ENCODE data around the gene RBM33. TPM values are rescaled to one million over a fixed set of nuclear protein-coding genes. Genes with fewer than 3 reads are reported as not detected.

The RBM33 gene
- total RNA-seq, 1 experiment from 2014 or later = 73.6 TPM

- POLR2A ChIA-PET (ENCODE audit: low non-redundant PET) = no interaction called here
- TF ChIP-seq CTCF (conservative IDR thresholded peaks at IDR 0.05; ENCODE audit: low read depth, low read length) = no peak
- no peak for TF ChIP-seq EZH2 (IDR thresholded peaks at IDR 0.05; ENCODE audit: borderline replicate concordance, low read depth, low read length, poor library complexity, severe bottlenecking)
- H3K27me3 ChIP-seq (replicated peaks; ENCODE audit: insufficient read depth, low read depth, low read length, poor library complexity) = peaks cover 69% of the 10 kb centered on the region
- CTCF ChIA-PET = no interaction called here
- no TSS peak for BruUV-seq (replicated peaks)
- no peaks in the 10 kb centered on the region for H3K36me3 ChIP-seq (ENCODE audit: insufficient read depth, low read length, poor library complexity, severe bottlenecking)
- peaks cover 11% of the 10 kb centered on the region for H3K4me1 ChIP-seq (ENCODE audit: insufficient read depth, low read length, poor library complexity, severe bottlenecking)
- no peaks in the 10 kb centered on the region for H3K9me3 ChIP-seq (ENCODE audit: low read depth, low read length, poor library complexity, severe bottlenecking)
- no peak overlapping the region for H3K27ac ChIP-seq (ENCODE audit: low read depth, low read length, poor library complexity, severe bottlenecking)
- no peak overlapping the region for H3K4me3 ChIP-seq (ENCODE audit: low read depth, low read length, poor library complexity, severe bottlenecking)
- intact Hi-C loops (cut with micrococcal nuclease; ENCODE audit: unreplicated experiment) = loop anchor here (5.0 kb wide), 1 partner anchor 1017 kb away; no protein-coding TSS in a partner anchor
- DNase-seq (ENCODE audit: low spot score) = no peak
Observed at GRCh38 chr7:155800301-155800700, 155.8 kb downstream of the RBM33 start.

GRCh38 chr7:155800741-155801267 lies 156.3 kb downstream of the RBM33 start:
- H3K36me3 ChIP-seq (ENCODE audit: insufficient read depth, low read length, poor library complexity, severe bottlenecking) = no peaks in the 10 kb centered on the region
- no peak overlapping the region for H3K27ac ChIP-seq (ENCODE audit: low read depth, low read length, poor library complexity, severe bottlenecking)
- ChIA-PET CTCF (no interaction called here), POLR2A (ENCODE audit: low non-redundant PET) (no interaction called here)
- TF ChIP-seq EZH2 (IDR thresholded peaks at IDR 0.05; ENCODE audit: borderline replicate concordance, low read depth, low read length, poor library complexity, severe bottlenecking) (no peak), CTCF (conservative IDR thresholded peaks at IDR 0.05; ENCODE audit: low read depth, low read length) (no peak)
- intact Hi-C loops (cut with micrococcal nuclease; ENCODE audit: unreplicated experiment) = loop anchor here (5.0 kb wide), 1 partner anchor 1016 kb away; no protein-coding TSS in a partner anchor
- no peaks in the 10 kb centered on the region for H3K9me3 ChIP-seq (ENCODE audit: low read depth, low read length, poor library complexity, severe bottlenecking)
- H3K27me3 ChIP-seq (replicated peaks; ENCODE audit: insufficient read depth, low read depth, low read length, poor library complexity) = peaks cover 71% of the 10 kb centered on the region
- BruUV-seq (replicated peaks) = no TSS peak
- H3K4me1 ChIP-seq (ENCODE audit: insufficient read depth, low read length, poor library complexity, severe bottlenecking) = peaks cover 11% of the 10 kb centered on the region
- no peak overlapping the region for H3K4me3 ChIP-seq (ENCODE audit: low read depth, low read length, poor library complexity, severe bottlenecking)
- no peak for DNase-seq (ENCODE audit: low spot score)

DNA sequence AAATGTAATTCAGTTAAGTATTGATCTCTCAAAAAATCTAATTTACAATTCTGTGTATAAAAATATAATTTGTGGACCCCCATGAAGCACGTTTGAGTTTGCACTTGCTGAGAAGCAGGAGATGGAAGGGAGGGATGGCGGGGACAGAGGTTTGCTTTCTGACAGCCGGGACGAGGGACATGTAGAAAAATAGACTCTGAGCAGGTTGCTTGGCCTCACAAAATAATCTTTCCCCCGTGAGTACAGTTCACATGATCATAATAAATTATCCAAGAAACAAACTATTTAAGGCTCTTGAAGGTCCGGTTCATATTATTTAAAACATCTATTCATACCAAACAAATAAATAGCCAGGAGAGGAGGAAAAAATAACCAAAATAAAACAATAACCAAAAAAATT lies 157.8 kb downstream of the RBM33 start:
- H3K9me3 ChIP-seq (ENCODE audit: low read depth, low read length, poor library complexity, severe bottlenecking) = no peaks in the 10 kb centered on the region
- TF ChIP-seq CTCF (conservative IDR thresholded peaks at IDR 0.05; ENCODE audit: low read depth, low read length) = no peak
- no peak for TF ChIP-seq EZH2 (IDR thresholded peaks at IDR 0.05; ENCODE audit: borderline replicate concordance, low read depth, low read length, poor library complexity, severe bottlenecking)
- H3K27me3 ChIP-seq (replicated peaks; ENCODE audit: insufficient read depth, low read depth, low read length, poor library complexity) = peaks cover 82% of the 10 kb centered on the region
- BruUV-seq (replicated peaks) = no TSS peak
- ChIA-PET POLR2A (ENCODE audit: low non-redundant PET) (no interaction called here), CTCF (no interaction called here)
- H3K4me1 ChIP-seq (ENCODE audit: insufficient read depth, low read length, poor library complexity, severe bottlenecking) = peaks cover 11% of the 10 kb centered on the region
- no peaks in the 10 kb centered on the region for H3K36me3 ChIP-seq (ENCODE audit: insufficient read depth, low read length, poor library complexity, severe bottlenecking)
- H3K4me3 ChIP-seq (ENCODE audit: low read depth, low read length, poor library complexity, severe bottlenecking) = no peak overlapping the region
- no peak overlapping the region for H3K27ac ChIP-seq (ENCODE audit: low read depth, low read length, poor library complexity, severe bottlenecking)
- no peak for DNase-seq (ENCODE audit: low spot score)
- intact Hi-C loops (cut with micrococcal nuclease; ENCODE audit: unreplicated experiment) = loop anchor here (5.0 kb wide), 1 partner anchor 1015 kb away; no protein-coding TSS in a partner anchor
